Vagina (tissue), 2 donors: Measurements from ENCODE around the gene AMER3. TPM values are rescaled to one million over a fixed set of nuclear protein-coding genes. Genes with fewer than 3 reads are reported as not detected.

ENCODE experiments used
- DNase-seq, 2 donors: peaks; one replicate each; pipeline ENCODE4 v3.0.0-alpha.2; 2017; ENCODE audit errors: extremely low spot score in 2 of 2
- H3K27ac ChIP-seq: fragments of 200-600 bp; sonication (generic); one replicate; pipeline ENCODE4 v1.5.1; 2019
- H3K27me3 ChIP-seq: fragments of 200-600 bp; sonication (generic); one replicate; pipeline ENCODE4 v1.5.1; 2019
- H3K36me3 ChIP-seq, 2 donors: fragments of 200-600 bp; sonication (generic); one replicate each; pipeline ENCODE4 v1.5.1; 2017 to 2019
- H3K4me1 ChIP-seq: fragments of 200-600 bp; sonication (generic); one replicate; pipeline ENCODE4 v1.5.1; 2019
- H3K4me3 ChIP-seq, 2 donors: fragments of 200-600 bp; sonication (generic); 1 replicate in 1 of 2; 2 replicates in 1 of 2; pipeline ENCODE4 v1.5.1; 2016 to 2019
- H3K9me3 ChIP-seq: fragments of 200-600 bp; sonication (generic); one replicate; pipeline ENCODE4 v1.5.1; 2019
- CTCF ChIP-seq, 3 experiments: fragments of 450-650 bp in 2 of 3; fragments of 200-600 bp in 1 of 3; sonication (generic) in 1 of 3; IDR thresholded peaks; one replicate each; pipeline ENCODE4 v1.5.1; 2017 to 2019; ENCODE audit warnings: antibody characterized with exemption in 3 of 3, mild to moderate bottlenecking in 2 of 3, moderate library complexity in 2 of 3
- POLR2A ChIP-seq, 2 donors: fragments of 450-650 bp; IDR thresholded peaks; one replicate each; pipeline ENCODE4 v1.6.1; 2017; ENCODE audit warnings: antibody characterized with exemption in 2 of 2, mild to moderate bottlenecking in 2 of 2, moderate library complexity in 2 of 2
- POLR2AphosphoS5 ChIP-seq, 2 donors: sonication (generic); formaldehyde crosslinking; IDR thresholded peaks; one replicate each; pipeline ENCODE4 v1.9.0; 2017; ENCODE audit warnings: antibody characterized with exemption in 2 of 2, mild to moderate bottlenecking in 2 of 2, low read depth in 1 of 2; ENCODE audit not compliant: insufficient read depth in 1 of 2
- intact Hi-C: fragments of 100-400 bp; cut with DNase I; formaldehyde crosslinking; loops from one replicate; pipeline ENCODE4 v1.15.1; 2023
- total RNA-seq: library from RNA; depleted of rRNA; stranded (reverse); fragments of >200 nt; gene quantifications from one replicate; pipeline ENCODE4 v1.2.3, GENCODE V29; 2016

The AMER3 gene
- total RNA-seq, 1 donor from 2014 or later: not detected

GRCh38 chr2:130813722-130814121 lies 58.4 kb downstream of the AMER3 start:
- H3K36me3 ChIP-seq: no peaks in the 10 kb centered on the region
- no peaks in the 10 kb centered on the region for H3K27me3 ChIP-seq
- TF ChIP-seq POLR2AphosphoS5 (IDR thresholded peaks at IDR 0.05; ENCODE audit: insufficient read depth in 1 of 2, low read depth in 1 of 2) (no peak), CTCF (IDR thresholded peaks at IDR 0.05) (no peak), POLR2A (IDR thresholded peaks at IDR 0.05) (no peak)
- intact Hi-C loops: no loop called here
- H3K9me3 ChIP-seq: no peaks in the 10 kb centered on the region
- no peak overlapping the region for H3K4me3 ChIP-seq
- H3K4me1 ChIP-seq: no peaks in the 10 kb centered on the region
- DNase-seq: no peak
- H3K27ac ChIP-seq: no peak overlapping the region

- no peak overlapping the region for H3K4me3 ChIP-seq
- intact Hi-C loops: no loop called here
- H3K27ac ChIP-seq: no peak overlapping the region
- peaks cover 9% of the 10 kb centered on the region for H3K4me1 ChIP-seq
- no peak for TF ChIP-seq POLR2AphosphoS5 (IDR thresholded peaks at IDR 0.05; ENCODE audit: insufficient read depth in 1 of 2, low read depth in 1 of 2)
- no peak for TF ChIP-seq CTCF (IDR thresholded peaks at IDR 0.05)
- no peak for TF ChIP-seq POLR2A (IDR thresholded peaks at IDR 0.05)
- no peaks in the 10 kb centered on the region for H3K36me3 ChIP-seq
- no peaks in the 10 kb centered on the region for H3K27me3 ChIP-seq
- H3K9me3 ChIP-seq: no peaks in the 10 kb centered on the region
- no peak for DNase-seq
Measured at GRCh38 chr2:130814931-130815680, 59.8 kb downstream of the AMER3 start.

Other genes starting within 250 kb of the AMER3 start
- not detected for gene POTEI, start 246.2 kb upstream of the AMER3 start, total RNA-seq
- not detected for gene CFC1B, start 234.3 kb upstream of the AMER3 start, total RNA-seq
- gene CFC1, start 156.0 kb upstream of the AMER3 start, total RNA-seq: not detected
- not detected for gene POTEJ, start 144.1 kb upstream of the AMER3 start, total RNA-seq
- gene GPR148, start 26.5 kb upstream of the AMER3 start, total RNA-seq: not detected
- 116 TPM for gene ARHGEF4, start 81.4 kb downstream of the AMER3 start, total RNA-seq